ENCODE measurements around the gene CLCN7.

Gene CLCN7

GRCh38 chr16:1424028-1424427 is 50.8 kb downstream of the CLCN7 start:
- 0 out of 2 replicates have a peak overlapping the region, but pooled peaks have one; percentile 1 for H3K27ac ChIP-seq
- TF ChIP-seq CTCF (conservative IDR thresholded peaks at IDR 0.05) (no peak), ZFX (IDR thresholded peaks at IDR 0.05) (no peak)

GRCh38 chr16:1422076-1422475 is 52.8 kb downstream of the CLCN7 start:
- H3K27ac ChIP-seq, result peak overlapping the region; percentile 93
- TF ChIP-seq ZFX (IDR thresholded peaks at IDR 0.05) (no peak), CTCF (conservative IDR thresholded peaks at IDR 0.05) (no peak)

- H3K27ac ChIP-seq, result peak overlapping the region; percentile 93
- no peak for TF ChIP-seq CTCF (conservative IDR thresholded peaks at IDR 0.05)
- TF ChIP-seq ZFX (IDR thresholded peaks at IDR 0.05), result no peak
Observed at GRCh38 chr16:1420111-1420539, 54.7 kb downstream of the CLCN7 start.

GRCh38 chr16:1416521-1416941 is 58.3 kb downstream of the CLCN7 start:
- TF ChIP-seq CTCF (conservative IDR thresholded peaks at IDR 0.05) (no peak), ZFX (IDR thresholded peaks at IDR 0.05) (no peak)
- no peak overlapping the region for H3K27ac ChIP-seq

- TF ChIP-seq CTCF (conservative IDR thresholded peaks at IDR 0.05) (no peak), ZFX (IDR thresholded peaks at IDR 0.05) (no peak)
- H3K27ac ChIP-seq, result peak within 1 kb of the TSS; percentile 76
Observed at GRCh38 chr16:1414532-1415260, 60.1 kb downstream of the CLCN7 start, which contains the start of gene UNKL. Gene UNKL (minus strand): TSS chr16:1414704. CDS start chr16:1414691, 13 bp downstream.

GRCh38 chr16:1413684-1414531 is 60.9 kb downstream of the CLCN7 start:
- no peak for TF ChIP-seq ZFX (IDR thresholded peaks at IDR 0.05)
- TF ChIP-seq CTCF (conservative IDR thresholded peaks at IDR 0.05), result peak; percentile 87
- peak overlapping the region; percentile 76 for H3K27ac ChIP-seq

GRCh38 chr16:1412847-1413246 is 62.0 kb downstream of the CLCN7 start:
- TF ChIP-seq CTCF (conservative IDR thresholded peaks at IDR 0.05), result no peak
- TF ChIP-seq ZFX (IDR thresholded peaks at IDR 0.05), result no peak
- H3K27ac ChIP-seq, result no peak overlapping the region

Measured in C4-2B (cell line).